HG02759 (cell line): Measurements from ENCODE around the gene IL1A.
A peak's percentile ranks its signal among the peaks of the same experiment; 100 is the strongest.

ENCODE experiments used
- ATAC-seq: cut with Tn5 transposase; IDR thresholded peaks from one replicate; pipeline ENCODE4 v1.9.1; 2021; ENCODE audit warnings: mild to moderate bottlenecking, moderate library complexity; ENCODE audit not compliant: unreplicated experiment

Gene IL1A

DNA sequence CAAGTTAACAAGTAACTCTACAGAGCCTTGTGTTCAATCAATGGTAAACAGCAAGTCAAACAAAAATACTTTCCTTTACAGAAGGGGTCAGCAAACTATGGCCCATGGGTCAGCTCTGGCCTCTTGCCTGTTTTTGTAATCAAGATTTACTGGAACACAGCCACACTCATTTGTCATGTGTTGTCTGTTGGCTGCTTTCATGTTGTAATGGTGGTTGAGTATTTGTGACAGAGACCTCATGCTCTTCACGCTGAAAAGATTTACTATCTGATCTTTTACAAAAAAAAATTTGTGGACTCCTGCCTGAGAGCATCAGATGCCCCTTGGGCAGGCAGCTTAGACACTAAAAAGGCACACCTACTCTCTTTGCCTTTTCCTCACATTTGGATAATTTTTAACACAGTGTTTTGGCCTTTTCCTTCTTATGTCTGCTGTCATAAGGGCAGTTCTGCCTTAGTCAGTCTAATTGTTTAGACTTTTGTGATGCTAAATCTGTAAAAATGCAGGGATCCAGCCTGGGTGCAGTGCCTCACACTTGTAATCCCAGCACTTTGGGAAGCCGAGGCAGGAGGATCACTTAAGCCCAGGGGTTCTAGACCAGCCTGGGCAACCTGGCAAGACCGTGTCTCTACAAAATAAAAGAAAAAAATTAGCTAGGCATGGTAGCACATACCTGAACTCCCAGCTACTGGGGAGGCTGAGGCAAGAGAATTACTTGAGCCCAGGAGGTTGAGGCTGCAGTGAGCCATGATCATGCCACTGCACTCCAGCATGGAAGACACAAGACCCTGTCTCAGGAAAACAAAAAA lies 34.0 kb upstream of the IL1A start:
- ATAC-seq: no peak

DNA sequence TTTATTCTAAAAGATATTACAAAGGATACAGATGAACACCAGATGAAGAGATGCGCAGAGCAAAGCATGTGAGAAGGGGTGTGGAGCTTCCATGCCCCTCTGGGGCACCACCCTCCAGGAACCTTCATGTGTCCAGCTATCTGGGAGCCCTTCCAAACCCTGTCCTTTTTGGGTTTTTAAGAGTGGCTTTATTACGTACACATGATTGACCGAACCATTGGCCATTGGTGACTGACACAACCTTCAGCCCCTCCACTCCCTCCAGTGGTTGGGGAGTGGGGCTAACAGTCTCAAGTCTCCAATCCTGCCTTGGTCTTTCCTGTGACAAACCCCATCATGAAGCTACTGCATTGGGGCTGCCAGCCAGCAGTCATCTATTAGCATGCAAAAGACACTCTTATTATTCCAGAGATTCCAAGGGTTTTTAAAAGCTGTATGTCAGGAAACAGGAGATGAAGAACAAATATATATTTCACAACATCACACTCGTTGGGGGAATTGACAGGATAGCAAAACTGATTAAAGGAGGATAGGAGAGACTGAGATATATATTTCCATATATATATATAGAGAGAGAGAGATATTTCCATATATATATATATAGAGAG lies 32.9 kb upstream of the IL1A start:
- ATAC-seq: no peak

DNA sequence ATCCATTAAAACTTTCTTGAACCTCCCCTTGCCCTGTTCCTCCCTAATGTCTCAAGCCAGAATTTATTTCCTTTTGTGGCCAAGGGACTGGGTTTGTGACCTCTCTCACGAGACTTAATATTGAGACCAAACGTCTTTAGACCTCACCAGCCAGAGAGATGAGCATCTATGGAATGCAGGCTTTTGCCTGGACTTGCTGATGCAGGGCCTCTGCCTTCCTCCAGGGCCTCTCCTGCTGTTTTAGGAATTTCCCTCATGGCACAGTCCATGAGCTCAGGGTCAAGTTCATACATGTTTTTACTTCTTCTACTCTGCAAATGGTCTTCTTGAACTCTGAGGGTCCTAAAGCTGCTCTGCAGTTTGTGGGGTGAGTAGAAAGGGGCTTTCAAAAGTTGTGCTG lies 30.0 kb upstream of the IL1A start:
- ATAC-seq: no peak

DNA sequence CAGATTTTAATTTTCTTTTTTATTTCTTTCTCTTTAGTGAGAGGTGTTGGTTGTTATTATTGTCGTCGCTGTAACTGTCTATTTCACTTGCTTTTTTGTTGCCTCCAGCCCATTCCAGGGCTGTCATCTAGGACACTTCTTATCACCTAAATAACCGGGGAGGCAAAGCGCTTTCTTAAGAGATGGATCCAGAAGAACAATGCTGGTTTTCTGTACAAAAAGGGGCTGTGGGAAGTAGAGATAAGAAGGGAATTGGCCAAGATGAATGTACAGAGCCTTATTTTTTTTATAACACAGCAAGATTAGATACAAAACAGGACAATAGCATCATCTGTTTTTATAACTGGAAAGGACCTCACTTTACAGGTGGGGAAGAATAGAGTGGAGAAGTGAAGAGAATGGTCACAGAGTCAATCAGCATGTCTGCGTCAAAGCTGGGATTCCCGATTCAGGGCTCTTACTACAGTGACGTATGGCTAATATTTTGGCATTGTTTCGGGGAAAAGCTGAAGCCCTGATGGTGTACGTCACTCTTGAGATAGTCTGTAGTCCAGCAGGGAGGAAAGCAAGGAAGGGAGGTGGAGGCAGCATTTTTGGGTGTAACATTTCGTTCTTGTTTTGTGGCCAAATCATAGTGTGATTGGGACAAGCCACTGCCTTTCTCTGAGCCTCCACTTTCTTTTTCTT lies 29.1 kb upstream of the IL1A start:
- ATAC-seq: no peak

DNA sequence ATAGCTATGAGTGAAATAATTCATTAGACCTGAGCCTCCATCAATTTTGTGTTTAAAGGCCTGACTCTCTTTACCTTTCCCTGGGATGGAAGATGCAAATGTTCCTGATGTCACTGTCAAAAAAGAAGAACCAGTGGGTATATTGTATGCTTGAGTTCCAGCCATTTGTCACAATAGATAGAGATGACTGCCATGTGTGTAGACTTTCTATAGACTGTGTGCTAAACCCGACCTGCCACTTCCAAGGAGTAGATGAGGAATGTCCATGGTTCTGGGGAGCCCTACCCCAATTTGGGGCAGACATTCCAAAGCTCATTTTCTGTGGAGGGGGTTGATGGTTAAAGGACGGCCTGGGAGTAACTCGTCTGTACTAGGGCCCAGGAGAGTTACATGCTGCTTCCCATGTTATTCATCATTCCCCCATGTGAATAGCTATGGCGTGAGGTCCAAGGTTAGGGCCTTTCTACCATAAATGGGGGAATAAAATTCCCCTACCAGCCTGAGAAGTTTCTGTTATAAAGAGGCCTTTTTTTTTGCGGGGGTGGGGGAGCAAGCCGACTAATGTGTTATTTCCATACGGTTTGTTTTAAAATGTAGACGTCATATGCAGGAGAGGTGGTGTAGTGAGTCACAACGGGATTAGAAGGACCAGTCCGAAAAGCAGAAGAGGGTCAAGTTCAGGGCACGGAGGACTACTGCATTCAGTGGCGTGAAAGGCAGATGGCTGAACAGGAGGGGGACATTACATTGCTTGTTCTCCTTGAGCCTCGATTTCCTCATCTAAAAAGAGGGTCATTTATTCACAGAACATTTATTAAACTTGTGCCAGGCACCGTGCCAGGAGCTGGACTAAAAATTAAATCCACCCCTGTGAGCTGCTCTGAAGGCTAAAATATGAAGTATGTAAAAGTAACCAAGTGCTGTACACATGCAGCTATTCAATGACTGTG lies 28.3 kb upstream of the IL1A start:
- no peak for ATAC-seq

DNA sequence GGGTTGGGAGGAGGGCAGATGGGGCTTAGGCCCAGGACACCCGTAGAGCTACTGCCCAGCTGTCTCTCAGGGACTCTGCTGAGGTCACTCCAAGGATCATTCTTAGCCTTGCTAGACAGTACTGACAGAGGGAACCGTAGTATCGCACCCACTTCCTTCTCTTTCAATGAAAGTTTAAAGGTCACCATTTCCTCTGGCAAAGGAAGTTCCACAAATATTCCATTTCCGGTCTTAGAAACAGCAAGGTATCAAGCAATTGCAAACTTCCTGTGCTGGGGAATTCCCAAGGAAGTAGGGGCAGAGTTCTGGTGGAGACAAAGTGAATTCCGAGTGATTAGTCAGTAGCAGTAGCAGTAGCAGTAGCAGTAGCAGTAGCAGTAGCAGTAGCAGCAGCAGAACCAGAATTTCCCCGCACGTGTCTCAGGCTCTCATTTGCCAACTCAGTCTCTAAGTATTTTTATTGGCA lies 27.6 kb upstream of the IL1A start:
- ATAC-seq: no peak

DNA sequence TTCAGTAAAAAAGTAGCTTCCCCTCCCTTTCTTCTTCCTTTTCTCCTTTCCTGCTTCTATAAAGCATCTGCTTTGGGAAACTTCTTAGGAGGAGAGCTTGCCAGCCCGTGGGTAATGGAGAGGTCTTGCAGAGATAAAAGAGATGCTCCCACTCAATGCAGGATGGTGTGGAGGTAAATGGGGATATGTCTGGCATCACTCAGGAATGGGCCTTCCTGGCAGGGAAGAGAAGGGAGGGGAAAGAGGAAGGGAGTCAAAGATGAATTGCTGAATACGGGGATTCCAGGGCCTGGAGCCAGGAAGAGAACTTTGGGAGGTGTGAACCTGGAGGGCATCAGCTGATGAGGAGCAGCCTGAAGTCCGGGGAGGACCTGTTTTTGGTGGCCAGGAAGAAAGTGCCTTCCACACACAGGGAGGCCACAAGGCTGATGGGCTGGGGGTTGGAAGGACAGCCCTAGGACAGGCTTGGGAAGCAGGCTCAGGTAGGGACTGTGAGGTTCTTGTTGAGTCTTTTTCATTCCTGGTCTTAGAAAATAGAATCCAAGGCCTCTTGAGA lies 27.1 kb upstream of the IL1A start:
- ATAC-seq: no peak

DNA sequence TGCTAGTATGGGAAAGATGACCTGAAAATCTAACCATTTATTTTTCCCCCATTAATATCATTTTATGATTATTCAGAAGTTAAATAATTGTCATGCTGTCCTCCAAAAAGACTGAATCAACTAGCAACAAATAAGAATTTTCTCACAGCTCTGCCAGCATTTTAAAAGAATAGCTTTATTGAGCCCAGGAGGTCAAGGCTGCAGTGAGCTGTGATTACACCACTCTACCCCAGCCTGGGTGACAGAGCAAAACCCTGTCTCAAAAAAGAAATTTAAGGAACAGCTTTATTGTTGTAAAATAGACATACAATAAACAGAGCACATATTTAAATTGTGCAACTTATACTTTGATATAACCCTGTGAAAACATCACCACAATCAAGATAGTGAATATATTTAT lies 24.8 kb upstream of the IL1A start:
- no peak for ATAC-seq

DNA sequence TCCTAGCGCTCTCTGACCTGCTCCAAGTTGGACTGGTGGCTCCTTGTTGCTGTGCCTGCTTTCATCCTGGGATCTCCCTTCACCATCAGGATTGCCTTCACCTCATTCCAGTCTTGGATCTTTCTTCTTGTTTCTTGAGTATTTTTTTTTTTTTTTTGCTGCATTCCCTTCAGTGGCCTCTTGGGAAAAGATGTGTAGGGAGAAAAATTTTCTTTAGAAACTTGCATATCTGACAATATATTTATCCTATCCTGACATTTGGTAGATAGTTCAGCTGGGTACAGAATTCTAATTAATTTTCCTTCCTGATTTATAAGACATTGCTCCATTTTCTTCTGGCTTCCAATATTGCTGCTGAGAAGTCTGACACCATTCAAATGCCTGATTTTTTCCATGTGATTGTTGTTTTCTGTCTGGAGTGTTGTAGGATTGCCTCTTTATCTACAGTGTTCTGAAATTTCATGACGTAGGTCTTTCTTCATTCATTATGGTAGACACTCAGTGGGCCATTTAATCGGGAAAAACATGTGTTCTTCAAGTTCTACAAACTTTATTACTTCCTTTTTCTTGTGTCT lies 23.0 kb upstream of the IL1A start:
- no peak for ATAC-seq

DNA sequence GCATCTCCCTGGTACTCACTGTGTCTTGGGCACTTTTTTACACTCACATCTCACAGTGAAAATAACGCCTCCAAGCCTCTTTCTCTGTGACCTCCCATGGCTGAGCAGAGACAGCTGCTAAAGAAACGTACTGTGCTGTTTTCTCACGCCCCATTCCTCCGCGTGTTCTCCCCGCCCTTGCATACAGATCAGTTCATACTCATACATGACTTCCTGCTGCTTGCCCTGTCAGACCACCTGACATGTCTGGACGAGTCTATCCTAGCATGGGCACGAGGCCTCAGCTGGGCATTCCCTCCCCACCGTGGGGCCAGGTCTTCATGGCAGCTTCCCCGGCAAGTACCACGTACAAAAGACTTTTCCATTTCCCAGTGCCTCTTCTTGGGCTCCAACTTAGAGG lies 21.2 kb upstream of the IL1A start:
- peak; percentile 62 for ATAC-seq

DNA sequence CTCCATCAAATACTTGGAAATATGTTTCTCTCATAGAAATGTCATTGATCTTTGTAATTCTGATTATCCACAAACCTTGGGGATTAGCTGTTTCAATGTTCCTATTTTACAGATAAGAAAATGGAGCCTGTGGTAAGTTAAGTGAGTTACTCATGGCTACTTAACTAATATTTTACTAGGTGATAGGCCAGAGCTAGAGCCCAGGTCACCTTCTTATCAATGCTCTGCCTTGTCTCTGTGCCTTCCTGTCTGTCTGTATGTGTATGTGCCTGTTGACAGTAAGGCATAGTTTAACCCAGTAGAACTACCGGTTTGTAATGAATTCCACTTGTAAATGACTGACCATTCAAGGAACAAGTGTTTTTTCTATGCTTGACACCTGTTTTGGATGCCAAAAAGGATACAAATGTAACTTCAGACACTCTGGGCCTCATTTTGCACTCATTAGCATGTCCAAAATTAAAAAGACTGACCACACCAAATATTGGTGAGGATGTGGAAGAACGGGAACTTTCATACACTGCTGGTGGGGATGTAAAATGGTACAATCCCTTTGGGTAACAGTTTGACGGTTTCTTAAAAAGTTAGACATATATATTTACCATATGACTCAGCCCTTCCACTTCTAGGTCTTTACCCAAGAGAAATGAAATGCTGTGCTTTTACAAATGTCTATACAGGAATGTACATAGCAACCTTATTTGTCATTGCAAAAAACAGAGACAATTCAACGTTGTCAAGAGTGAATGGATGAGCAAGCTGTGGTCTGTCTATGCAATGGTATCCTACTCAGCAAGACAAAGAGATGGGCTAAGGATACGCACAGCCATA lies 19.6 kb upstream of the IL1A start:
- ATAC-seq: peak; percentile 55

DNA sequence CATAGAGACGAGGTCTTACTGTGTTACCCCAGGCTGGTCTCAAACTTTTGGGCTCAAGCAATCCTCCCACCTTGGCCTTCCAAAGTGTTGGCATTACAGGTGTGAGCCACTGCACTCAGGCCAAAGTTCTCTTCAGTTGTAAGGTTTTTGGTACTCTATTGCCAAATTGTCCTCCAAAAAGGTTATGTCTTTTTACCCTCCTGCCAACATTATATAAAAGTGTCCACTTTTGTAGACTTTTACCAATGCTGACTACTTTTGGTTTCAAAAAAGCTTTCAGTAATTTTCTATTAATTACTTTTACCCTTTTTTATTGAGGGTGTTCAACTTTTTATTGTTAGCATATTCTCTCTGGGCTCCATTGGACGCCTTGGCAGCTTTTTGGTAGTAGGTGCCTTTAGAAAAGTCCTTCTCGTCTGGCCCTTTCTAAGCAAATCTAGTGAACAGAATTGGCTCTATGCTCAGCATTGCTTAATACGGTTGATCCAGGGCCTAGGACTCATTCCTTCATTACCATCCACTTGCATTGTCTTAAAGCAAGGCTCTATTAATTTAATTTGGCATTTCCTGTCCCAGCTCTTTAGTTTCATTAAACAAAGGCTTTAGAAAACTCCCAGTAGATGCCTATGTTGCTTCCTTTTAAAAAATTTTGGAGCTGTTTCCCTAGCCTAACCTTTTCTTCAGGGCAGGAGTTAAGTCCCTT lies 16.7 kb upstream of the IL1A start:
- ATAC-seq: no peak

DNA sequence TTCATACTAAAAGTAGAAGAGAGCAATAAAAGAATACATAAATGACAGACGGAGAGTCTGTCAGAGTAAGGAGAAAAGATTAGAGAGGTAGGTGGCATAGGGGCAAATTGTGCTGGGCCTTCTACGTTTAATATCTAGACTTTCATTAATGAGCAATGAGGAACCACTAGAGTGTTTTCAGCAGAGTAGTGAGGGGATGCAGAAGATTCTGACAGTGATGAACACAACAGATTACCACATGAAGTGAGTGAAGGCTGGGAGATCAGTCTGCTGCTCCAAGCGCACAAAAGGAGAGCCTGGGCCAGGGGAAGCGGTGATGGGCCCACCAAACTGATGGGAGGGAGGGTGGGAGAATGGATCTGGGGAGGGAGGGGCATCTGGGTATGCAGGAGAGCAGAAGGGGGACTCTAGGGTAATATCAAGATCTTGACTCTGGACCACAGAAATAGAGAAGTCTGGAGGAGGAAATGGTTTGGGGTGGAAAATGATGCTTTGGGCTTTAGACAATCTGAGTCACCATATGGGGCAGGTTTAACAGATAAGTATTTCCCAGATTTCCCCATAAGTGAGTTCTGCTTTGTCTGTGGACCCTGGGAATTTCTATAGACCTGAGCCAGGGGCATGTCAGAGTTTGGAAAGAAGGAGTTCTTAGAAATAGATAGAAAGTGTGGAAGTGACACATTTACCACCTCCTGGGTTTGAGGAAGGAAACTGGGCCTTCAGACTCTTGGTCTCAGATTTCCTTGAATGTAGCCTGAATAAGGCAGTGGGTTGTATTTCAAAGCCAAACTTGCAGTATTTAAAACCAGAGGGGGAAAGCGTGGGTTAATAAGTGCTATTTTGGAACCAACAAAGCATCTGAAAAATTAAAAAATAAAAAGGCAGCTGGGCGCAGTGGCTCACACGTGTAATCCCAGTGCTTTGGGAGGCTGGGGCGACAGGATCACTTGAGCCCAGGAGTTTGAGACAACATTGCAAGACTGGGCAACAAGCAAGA lies 15.0 kb upstream of the IL1A start:
- ATAC-seq: no peak

DNA sequence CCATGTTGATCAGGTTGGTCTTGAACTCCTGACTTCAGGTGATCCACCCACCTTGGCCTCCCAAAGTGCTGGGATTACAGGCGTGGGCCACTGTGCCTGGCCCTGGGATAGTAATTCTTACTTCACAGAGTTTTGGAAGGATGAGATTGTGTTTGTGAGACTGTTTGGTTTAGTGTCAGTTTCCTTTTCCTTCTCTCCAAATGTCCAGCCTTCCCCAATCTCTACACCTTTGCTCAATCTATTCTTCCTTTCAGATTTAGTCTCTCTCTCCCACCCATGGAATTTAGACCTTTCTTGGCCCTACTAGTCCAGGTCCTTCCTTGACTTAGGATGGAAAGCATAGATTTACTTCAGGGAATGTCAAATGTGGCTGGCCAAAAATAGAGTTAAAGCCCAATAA lies 12.2 kb upstream of the IL1A start:
- ATAC-seq: no peak

DNA sequence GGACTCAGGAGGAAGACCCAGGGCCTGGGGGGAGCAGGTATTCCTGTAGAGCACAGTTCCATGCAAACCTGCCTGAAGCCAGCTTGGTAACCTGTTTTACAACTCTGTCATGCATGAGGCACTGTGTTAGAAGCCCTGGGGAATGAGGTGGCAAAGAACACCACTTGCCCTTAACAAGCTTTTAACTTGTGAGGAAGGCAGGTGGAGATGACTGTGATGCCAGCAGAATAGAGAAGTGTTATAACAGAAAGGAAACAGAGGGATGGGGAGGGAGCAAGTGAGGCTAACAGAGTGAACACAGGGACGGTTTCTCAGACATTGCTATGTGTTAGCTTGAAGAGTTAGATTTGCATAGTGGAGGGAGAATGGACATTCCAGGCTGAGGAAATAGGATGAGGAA lies 11.5 kb upstream of the IL1A start:
- no peak for ATAC-seq

DNA sequence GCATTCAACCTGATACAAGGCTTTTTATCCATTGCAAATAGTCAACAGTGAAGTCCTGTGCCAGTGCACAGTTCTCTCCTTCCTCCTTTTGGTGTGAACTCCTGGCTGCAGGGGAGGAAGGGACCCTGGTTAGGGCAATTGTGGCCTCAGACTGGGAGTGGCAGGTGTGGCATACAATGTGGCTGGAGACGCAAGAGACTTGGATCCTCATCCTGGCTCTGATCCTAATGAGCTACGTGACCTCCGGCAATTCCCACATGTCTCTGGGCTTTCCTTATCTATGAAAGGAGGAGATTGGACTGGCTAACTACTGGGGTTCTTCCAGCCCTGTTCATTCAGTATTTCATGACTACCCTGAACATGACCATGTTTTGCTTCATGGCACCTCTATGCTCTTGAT lies 10.5 kb upstream of the IL1A start:
- ATAC-seq: no peak

DNA sequence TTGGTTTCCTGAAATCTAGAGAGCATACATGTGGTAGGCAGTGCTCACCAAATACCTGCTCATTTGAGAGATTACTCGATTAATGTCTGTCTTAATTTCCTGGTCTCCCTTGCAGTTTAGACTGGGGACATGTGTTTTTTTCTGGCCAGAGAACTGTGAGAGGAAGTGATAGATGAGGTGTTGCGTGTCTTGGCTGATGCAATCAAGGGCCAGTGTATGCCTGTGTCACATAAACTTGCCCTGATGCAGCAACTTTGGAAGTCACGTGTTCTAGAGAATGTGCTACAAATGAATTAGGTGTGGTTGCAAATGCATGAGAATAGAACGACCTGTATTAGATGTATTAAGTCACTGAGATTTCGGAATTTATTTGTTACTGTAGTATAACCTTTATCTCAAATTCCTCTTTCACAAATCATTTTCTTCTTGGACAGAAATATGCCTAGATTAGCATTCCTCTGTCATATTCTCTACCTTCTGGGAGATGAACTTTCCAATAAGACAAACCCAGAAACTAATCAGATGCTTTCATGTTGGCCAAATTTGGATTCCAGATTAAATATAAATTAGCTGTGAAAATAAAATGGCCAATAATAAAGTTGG lies 9.9 kb upstream of the IL1A start:
- ATAC-seq: peak; percentile 63
